GM21786 (cell line): ENCODE data around the gene ARHGAP10.

Experiments used
- ATAC-seq: cut with Tn5 transposase; IDR thresholded peaks from one replicate; pipeline ENCODE4 v1.9.1; 2021; ENCODE audit not compliant: unreplicated experiment

ARHGAP10 gene

DNA sequence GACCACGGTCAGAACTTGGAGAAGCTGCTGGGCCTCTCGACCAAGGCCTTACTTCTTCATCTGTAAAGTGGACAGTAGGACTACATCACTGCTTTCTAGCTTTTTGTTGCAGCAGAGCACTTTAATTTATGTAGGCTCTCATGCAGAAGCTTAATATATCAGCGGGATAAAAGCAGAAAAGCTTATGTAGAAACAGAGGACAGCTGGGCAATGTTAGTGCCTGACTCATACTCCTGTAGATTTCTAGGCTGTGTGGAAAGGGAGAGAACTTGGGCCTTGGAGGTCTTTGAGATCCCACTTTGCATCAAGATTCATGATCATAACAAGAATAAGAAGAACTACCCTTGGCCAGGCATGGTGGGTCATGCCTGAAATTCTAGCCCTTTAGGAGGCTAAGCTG is 91.2 kb downstream of the ARHGAP10 start:
- no peak for ATAC-seq

DNA sequence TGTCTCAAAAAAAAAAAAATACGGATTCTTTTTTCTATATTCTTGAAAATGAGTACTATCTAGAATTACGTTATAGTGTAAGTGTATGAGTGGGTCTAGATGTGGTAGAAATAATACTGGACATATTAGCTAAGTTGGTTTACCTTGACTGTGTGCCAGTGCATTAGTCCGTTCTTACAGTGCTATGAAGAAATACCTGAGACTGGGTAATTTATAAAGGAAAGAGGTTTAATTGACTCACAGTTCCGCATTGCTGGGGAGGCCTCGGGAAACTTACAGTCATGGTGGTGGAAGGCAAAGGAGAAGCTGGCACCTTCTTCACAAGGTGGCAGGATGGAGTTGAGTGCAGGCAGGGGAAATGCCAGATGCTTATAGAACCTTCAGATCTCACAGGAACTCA is 92.4 kb downstream of the ARHGAP10 start:
- ATAC-seq: no peak

DNA sequence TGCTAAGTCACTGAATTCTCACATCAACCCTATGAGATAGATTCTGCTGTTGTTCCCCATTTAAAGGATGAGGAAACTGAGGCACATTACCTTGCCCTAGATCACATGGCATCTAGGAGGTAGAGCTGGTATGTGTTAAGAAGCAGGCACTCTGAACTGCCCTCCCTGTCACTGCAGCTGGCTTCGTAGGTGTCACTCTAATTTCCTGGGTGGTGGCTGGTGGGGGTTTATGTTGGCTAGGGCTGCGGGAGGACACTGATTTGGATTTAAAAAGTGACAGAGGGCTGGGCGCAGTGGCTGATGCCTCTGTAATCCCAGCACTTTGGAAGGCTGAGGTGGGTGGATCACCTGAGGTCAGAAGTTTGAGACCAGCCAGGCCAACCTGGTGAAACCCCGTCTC is 93.0 kb downstream of the ARHGAP10 start:
- no peak for ATAC-seq

DNA sequence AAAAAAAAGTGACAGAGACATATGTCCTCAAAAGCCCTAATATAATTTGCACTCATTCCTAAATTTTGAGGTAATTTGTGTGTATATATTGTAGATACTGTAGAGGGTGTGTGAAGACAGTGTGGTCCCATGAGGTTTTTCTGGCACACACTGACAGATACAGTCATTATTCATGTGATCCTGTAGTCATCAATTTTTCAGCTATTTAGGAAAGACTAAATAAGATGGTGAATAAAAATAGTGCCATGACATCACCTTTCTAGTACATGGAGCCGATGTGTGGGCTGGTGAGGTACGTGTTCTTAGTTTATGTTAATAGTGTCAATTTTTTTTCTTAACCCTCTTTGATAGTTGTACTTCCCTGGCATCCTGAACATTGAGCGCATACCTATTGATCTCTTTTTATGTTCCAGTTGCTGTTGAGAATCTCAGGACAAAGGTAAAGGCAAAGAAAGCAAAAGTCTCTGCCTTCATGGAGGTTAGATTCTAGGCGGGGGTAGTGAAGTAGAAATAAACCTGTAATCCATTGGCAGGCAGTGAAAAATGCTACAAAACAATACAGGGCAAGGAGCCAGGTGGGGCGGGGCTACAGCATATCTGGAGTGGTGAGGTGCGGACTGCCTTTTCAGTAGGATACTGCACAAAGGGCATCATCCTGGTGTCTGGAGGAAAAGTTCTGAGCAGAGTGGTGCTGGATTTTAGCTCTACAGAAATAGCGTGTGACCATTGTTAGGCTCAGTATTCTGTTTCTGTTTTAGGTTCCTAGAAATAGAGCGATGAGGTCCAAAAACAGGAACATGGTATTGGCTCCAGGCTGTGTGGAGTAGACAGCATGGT is 93.8 kb downstream of the ARHGAP10 start:
- no peak for ATAC-seq

DNA sequence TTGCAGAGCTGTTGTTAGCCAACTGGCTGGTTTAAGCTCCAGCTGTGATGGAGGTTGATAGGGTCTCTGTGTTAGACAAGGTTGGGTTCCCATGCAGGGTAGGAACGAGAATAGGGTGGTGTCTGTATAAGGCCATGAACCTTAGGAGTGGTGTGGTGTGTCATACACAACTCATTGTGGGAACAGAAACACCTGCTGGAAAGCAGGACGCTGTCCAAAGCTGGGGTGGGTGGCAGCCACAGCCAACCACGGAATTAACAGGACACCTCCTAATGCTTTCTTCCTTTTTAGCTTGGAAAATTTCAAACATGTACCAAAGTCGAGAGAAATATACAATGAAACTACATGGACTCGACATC is 94.4 kb downstream of the ARHGAP10 start:
- ATAC-seq: no peak

DNA sequence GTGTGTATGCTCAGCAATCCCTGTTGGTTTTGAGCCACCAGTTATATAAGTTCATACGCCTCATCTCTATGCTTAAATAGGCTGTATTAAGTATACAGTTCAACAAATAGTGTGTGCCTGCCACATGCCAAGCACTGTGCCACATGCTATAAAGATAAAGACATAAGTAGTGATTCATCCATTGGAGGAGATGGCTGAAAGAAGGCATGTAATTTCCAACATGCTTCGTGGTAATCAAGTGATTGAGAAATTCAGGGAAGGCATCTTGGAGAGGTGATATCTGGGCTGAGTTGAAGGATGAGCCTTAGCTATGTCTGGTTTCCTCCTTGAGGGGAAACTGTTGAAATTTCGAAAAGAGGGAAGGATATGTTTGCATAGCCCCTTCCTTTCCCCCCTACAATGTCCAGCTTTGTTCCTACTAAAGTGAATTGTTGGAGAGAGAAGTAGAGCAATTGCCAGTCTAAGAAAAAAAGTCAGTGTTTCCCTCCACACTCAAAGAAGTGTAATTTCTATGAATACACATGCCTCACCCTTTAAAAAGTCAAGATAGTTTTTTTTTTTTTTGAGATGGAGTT is 96.5 kb downstream of the ARHGAP10 start:
- ATAC-seq: no peak

DNA sequence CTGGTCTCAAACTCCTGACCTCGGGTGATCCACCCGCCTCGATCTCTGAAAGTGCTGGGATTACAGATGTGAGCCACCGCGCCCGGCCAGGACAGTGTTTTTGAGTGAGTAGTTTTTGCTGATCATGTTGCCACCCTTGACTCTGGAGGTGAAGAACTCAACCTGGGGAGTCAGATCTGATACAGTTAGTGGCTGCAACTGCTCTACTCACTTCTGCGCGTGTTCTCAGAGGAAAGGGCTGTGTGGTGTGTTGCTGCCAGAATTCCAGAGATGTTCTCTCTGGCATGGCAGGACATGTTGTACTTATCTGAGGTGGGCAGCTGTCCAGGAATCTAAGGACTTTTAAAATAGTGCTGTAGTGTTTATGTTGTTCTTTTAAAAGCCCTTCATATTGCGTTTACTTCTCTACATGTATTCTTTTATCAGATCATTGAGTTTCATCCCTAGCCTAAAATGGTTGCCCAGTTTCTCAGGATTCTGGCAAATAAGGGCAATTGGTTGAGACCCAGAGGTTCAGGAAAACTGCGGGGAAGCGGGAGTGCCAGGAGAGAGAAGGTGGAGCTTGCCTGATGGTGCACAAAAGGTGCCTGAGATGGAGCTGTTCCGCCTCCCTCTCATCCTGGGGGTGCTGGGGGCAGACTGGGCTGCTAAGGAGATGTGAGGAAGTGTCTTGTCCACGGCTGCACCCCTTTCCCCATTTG is 97.7 kb downstream of the ARHGAP10 start:
- ATAC-seq: no peak

DNA sequence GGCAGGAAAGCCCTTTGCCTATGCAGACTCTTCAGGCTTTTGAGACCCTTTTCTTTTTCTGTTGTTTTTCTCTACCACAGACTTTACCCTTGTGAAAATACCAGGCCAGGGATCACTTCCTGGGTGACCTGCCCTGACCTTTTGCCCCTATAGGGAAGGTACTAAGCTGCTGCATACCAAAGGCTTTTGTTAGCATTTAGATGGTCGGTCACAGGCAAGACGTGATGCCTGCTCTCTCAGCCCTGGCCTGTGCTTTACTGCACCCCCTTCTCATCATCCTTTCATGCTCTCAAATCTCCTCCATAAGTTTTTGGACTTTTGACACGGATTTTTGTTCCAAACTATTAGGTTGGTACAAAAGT is 98.2 kb downstream of the ARHGAP10 start:
- ATAC-seq: no peak

DNA sequence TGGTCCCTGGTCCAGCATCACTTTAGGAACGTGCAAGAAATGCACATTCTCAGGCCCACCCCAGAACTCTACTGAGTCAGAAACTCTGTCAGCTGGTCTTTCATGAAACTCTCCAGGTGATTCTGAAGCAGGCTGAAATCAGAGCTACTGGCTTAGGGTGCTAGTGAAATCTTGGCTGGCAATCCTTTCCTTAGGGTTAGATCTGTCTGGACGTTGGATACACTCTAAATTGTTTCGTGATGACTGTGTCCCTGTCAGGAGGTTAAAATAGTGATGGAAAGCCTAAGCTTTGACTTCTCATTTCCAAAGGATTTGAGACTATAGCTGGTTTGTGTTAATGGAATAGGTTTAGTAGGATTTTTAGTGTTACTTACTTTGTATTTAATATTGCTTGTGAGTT is 99.1 kb downstream of the ARHGAP10 start:
- no peak for ATAC-seq

DNA sequence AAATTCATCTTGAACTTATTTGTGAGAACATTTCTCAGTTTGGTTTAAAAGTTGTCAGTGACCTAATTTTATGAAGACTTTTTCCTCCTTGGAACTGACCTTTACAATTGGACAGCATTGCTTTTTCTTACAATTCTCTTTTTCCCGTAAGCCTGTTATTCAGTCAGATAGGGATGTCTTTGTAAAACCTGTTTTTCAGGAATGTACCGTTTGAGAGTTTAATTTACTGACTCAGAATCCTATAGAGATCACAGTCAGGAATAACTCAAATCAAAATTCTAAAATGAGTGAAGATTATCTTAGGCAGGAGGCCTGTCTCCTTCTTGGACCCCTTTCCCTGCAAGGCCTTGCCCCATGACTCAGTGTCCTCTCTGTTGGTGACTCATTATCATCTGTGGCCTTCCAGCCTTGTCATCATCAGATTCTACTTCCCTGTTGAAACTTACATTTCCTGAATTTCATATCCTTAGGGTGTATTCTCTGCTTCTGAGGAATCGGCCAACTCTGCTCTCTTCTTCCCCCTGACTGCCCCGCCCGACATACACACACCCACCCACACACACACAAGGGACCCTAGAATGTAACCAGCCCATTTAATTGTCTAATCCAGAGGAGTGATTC is 99.8 kb downstream of the ARHGAP10 start:
- no peak for ATAC-seq

DNA sequence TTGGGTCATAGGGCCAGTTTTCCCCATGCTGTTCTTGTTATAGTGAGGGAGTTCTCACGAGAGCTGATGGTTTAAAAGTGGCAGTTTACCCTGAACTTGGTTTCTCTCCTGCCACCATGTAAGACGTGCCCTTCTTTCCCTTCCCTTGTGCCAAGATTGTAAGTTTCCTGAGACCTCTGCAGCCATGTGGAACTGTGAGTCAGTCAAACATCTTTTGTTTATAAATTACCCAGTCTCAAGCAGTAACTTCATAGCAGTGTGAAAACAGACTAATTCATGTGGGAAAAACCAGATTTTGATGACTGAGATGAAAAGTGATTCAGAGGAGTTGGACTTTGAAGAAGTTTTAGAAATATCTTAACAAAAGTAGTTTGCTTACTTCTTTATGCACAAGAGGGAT is 101.4 kb downstream of the ARHGAP10 start:
- ATAC-seq: no peak

DNA sequence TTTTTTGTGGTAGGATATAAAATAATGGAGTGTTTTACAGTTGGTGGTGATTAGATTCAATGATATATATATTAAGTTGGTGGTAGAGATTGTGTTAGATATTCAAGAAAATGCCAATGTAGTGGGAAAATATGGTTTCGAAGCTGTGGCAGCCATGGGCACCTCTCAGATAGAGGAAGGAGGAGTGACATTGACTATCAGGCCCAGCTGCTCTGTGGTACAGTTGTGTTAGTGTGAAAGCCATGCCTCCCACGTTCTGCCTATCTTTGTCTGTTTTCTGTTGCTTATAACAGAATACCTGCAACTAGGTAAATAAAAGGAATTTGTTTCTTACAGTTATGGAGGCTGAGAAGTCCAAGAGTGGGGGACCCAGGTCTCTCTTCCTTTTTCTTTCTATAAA is 101.9 kb downstream of the ARHGAP10 start:
- ATAC-seq: no peak

DNA sequence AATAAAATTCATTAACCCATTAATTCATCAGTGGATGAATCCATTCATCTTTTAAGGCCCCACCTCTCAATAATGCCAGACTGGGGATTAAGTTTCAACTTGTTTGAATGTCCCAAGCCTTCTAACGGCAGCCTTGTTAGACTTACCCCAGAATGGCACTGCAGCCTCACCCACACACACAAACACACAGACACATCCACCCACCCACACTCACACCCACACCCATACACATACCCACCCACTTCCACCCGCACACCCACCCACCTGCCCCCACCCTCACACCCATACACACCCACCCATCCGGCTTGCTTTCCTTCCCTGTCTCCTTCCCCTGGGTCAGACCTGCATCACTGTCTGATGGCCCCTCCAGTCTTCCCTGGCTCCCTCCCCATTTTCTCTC is 102.6 kb downstream of the ARHGAP10 start:
- ATAC-seq: no peak

DNA sequence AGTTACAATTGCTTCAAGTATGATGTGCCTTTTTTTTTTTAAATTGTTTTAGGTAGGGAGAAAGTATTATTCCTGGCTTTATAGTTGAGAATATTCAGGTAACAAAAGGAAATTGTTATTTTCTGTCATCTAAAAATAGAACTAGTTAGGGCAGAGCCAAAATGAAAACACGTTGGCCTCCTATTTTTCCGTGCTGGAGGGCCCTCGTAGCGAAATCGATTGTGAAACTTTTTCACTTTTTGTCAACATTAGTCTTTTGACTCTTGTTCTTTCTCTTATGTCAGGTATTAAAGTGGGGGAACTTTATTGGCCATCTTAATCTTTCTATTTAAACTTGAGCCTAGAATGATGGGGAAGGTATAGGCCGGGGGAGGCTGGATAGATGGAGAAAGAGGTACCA is 104.9 kb downstream of the ARHGAP10 start:
- ATAC-seq: no peak

DNA sequence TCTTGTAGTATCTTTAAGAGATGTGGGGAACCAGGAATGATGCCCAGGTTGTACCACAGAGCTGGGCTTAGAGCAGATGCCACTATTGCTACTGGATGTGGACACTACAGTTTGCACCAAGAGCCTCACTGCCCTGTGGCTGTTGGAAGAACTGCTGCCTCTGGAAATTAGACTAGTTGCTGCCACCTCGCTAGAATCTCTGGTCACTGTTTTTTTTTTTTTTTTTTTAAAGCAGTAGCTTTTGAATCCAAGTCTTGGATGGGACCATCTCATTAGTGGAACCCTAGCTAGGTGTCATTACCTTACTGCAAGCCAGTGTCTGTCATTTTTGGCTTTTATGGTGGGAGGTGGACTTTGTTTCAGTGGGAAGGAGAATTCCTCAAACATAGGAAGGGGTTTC is 105.5 kb downstream of the ARHGAP10 start:
- ATAC-seq: no peak

DNA sequence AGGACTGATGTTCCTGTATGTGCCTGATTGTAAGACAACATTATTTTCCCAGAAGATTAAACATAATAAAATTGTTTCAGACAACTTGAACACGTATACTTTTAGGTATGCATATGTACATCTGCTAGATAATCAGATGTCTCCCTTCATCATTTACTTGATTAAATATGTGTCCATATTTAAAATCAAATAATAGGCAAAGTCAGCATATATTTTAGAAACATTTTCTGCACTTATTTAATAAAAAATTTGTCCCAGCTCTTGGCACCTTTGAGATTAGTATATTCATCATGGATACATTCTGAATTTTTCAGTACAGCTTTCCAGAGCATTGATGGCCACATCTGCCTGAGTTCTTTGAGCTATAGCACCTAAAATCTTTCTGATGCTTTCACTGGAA is 106.0 kb downstream of the ARHGAP10 start:
- no peak for ATAC-seq

DNA sequence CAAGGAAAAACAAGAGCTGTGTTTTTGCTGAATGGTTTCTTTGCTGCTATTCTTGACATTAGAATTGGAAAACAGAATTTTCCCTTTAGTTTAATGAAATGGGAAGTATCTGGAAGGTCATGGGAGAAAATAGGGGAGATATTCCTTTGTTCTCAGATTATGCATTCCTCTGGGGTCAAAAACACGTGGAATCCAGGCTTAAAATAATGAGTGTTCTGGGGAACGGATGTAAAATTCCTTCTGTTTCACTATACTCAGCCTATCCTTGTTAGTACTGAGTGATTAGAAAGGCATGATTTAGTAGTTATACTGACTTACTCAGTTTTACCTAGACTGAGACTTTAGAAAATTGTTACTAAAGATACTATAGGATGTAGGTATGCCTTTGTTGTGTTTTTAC is 107.3 kb downstream of the ARHGAP10 start:
- no peak for ATAC-seq

DNA sequence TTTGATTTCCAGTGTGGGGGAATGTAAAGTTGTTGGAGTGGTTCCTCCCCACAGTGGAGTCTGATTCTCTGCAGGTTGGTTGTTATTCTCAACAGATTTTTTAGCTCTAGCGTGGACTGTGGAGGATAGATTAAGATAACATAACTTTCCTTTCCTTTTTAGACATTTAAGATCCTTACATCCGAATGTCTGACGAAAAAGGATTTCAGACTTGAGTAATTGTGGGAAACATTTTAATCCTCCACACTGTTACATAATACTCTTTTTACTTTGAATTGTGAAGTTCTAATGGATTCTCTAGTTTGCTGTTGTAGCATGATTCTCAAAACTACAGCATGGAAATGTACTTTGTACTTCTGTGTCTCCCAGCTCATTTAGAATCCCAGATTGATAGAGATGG is 107.8 kb downstream of the ARHGAP10 start:
- ATAC-seq: no peak

DNA sequence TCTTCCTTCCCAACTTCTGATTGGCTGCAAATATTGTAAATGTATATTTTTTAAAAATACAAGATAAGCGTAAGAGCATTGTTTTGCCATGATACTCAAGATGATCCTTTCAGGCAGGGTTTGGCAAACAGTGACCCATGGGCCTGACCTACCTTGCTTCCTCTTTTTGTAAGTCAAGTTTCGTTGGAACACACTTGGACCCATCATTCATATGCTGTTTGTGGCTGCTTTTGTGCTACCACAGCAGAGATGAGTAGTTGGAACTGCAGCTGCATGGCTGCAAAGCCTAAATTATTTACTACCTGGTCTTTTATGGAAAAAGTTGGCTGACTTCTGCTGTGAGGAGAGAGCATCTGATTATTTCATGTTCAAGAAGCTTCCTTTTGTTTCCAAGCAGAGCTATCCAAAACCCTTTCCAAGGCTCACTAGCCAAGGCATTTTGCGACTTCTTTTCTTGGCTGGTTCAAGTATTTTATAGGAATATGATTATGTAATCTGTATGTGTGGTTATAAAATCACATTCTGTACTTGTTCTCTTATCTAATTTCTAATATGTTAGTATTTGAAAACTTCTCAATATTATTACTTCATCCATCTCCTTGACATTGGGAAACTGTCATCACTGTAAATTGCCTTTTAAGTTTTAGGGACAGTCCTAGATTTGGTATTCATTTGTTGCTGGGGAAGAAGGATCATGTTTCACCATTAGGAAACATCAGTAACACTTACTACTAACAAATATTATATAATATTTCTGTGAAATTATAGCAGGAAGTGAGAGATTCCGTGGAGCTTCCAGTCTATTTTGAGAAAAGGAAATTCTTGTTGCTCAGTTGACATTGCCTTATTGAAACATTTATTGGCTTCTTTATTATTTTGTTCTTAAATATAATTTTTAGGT is 109.2 kb downstream of the ARHGAP10 start:
- ATAC-seq: peak; percentile 82

DNA sequence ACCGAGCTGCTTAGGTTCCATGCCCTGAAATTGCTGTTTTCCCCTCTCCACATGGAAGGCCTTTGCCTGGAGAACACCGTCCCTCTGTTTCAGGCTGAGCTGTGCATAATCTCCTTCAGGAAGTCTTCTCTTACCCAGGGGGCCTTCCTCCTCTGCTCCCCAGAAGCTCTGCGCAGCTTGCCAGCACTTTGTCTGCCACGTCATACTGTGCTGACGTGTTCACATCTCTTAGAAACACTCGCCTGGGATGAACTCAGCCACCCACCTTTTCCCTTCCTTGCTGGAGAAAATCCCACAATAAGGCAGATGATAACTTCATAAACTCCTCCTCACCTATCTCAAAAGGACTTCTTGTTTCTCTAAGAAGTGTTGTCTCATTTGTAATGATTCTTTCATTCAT is 110.7 kb downstream of the ARHGAP10 start:
- no peak for ATAC-seq

DNA sequence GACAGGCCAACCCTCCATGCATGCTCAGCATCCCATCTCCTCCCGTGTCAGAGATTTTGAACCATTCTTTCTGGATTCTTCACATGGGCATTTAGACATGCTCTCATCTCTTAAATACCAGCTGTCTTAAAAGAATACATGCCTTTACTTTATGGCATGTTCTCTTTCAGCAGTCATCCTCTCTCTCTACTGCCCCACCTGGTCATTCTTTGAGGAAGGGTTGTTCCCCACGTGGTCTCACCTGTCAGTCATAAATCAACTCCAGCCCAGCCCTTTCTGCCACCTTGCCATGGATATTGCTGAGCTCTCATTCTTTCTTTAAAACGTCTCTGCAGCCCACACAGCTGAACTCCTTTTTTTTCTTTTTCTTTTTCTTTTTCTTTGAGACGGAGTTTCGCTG is 111.3 kb downstream of the ARHGAP10 start:
- no peak for ATAC-seq
